Activated B cell treated with CpG ODN at 0.5 μM for 24 hours (primary cell): ENCODE measurements around the gene SEC31B. TPM values are rescaled to one million over a fixed set of nuclear protein-coding genes. Genes with fewer than 3 reads are reported as not detected.

Experiments used
- ATAC-seq: fragments of 200-7000 bp; cut with Tn5 transposase; one replicate; pipeline ENCODE4 v1.10.0; 2021; ENCODE audit warnings: low read depth, mild to moderate bottlenecking, moderate library complexity
- CTCF ChIA-PET: fragments of 350-600 bp; sonication (Branson Sonifier 250); formaldehyde crosslinking; loops from one replicate; lab custom pipeline; 2021; ENCODE audit warnings: antibody characterized with exemption; lab: Charles Lee
- POLR2A ChIA-PET: fragments of 350-600 bp; sonication (Branson Sonifier 250); formaldehyde crosslinking; loops from one replicate; lab custom pipeline; 2021; ENCODE audit warnings: antibody characterized with exemption; lab: Charles Lee
- DNase-seq: peaks from one replicate; pipeline ENCODE4 v3.0.0; 2022
- H3K27ac Mint-ChIP-seq: one replicate; pipeline ENCODE4 v1.8.0; 2020; ENCODE audit warnings: mixed read lengths
- H3K27me3 Mint-ChIP-seq: one replicate; pipeline ENCODE4 v1.8.0; 2021; ENCODE audit warnings: mixed read lengths
- H3K36me3 Mint-ChIP-seq: one replicate; pipeline ENCODE4 v1.8.0; 2021; ENCODE audit warnings: low read depth, mixed read lengths
- H3K4me1 Mint-ChIP-seq: one replicate; pipeline ENCODE4 v1.8.0; 2021; ENCODE audit warnings: mixed read lengths
- H3K4me3 Mint-ChIP-seq: one replicate; pipeline ENCODE4 v1.8.0; 2020; ENCODE audit warnings: mild to moderate bottlenecking, mixed read lengths
- H3K9me3 Mint-ChIP-seq: one replicate; pipeline ENCODE4 v1.8.0; 2020; ENCODE audit warnings: mixed read lengths
- CTCF ChIP-seq: fragments of 200-600 bp; IDR thresholded peaks from one replicate; pipeline ENCODE4 v1.8.0; 2022; ENCODE audit warnings: antibody characterized with exemption, mild to moderate bottlenecking
- intact Hi-C: fragments of 100-400 bp; cut with micrococcal nuclease; formaldehyde crosslinking; loops from one replicate; pipeline ENCODE4 v1.15.1; 2024
- total RNA-seq: library from RNA; stranded (reverse); gene quantifications from 2 replicates; pipeline ENCODE4 v1.2.3, GENCODE V29; 2022

The SEC31B gene
- total RNA-seq, 1 donor from 2014 or later = 21.6 TPM

GRCh38 chr10:100508266-100508665, 11.4 kb downstream of the SEC31B start:
- CTCF ChIA-PET = interaction anchor here (1.2 to 2.9 kb wide), 4 partner anchors 10 to 170 kb away, joined by 5 to 15 read pairs (median 6); no protein-coding TSS in a partner anchor
- Mint-ChIP-seq H3K27me3 (no peaks in the 10 kb centered on the region), H3K4me1 (no peaks in the 10 kb centered on the region), H3K27ac (no peak overlapping the region), H3K9me3 (no peaks in the 10 kb centered on the region), H3K36me3 (peaks cover 50% of the 10 kb centered on the region), H3K4me3 (no peak overlapping the region)
- no peak for TF ChIP-seq CTCF
- ATAC-seq = no peak
- intact Hi-C loops = loop anchor here (1.0 to 2.0 kb wide), 2 partner anchors 75 to 169 kb away; no protein-coding TSS in a partner anchor
- no peak for DNase-seq
- POLR2A ChIA-PET = no interaction called here

GRCh38 chr10:100507357-100507732, 12.3 kb downstream of the SEC31B start:
- peaks cover 50% of the 10 kb centered on the region for H3K36me3 Mint-ChIP-seq
- no peaks in the 10 kb centered on the region for H3K4me1 Mint-ChIP-seq
- DNase-seq (no peak), ATAC-seq (no peak)
- H3K9me3 Mint-ChIP-seq = no peaks in the 10 kb centered on the region
- H3K4me3 Mint-ChIP-seq = no peak overlapping the region
- intact Hi-C loops = no loop called here
- ChIA-PET POLR2A (no interaction called here), CTCF (interaction anchor here (2.9 kb wide), 1 partner anchor 11 kb away, joined by 15 read pairs; no protein-coding TSS in a partner anchor)
- no peak for TF ChIP-seq CTCF
- H3K27me3 Mint-ChIP-seq = no peaks in the 10 kb centered on the region
- H3K27ac Mint-ChIP-seq = no peak overlapping the region

- H3K4me3 Mint-ChIP-seq = no peak overlapping the region
- H3K27ac Mint-ChIP-seq = no peak overlapping the region
- DNase-seq (no peak), ATAC-seq (no peak)
- TF ChIP-seq CTCF = no peak
- POLR2A ChIA-PET = no interaction called here
- no peaks in the 10 kb centered on the region for H3K9me3 Mint-ChIP-seq
- no peaks in the 10 kb centered on the region for H3K27me3 Mint-ChIP-seq
- CTCF ChIA-PET = no interaction called here
- intact Hi-C loops = no loop called here
- no peaks in the 10 kb centered on the region for H3K4me1 Mint-ChIP-seq
- peaks cover 53% of the 10 kb centered on the region for H3K36me3 Mint-ChIP-seq
These were observed 12.9 kb downstream of the SEC31B start for GRCh38 chr10:100506596-100507356.

- no peak for TF ChIP-seq CTCF
- Mint-ChIP-seq H3K9me3 (no peaks in the 10 kb centered on the region), H3K36me3 (peaks cover 58% of the 10 kb centered on the region), H3K4me1 (no peaks in the 10 kb centered on the region), H3K27ac (no peak overlapping the region), H3K27me3 (no peaks in the 10 kb centered on the region), H3K4me3 (no peak overlapping the region)
- ChIA-PET POLR2A (no interaction called here), CTCF (no interaction called here)
- DNase-seq (no peak), ATAC-seq (no peak)
- intact Hi-C loops = no loop called here
These were observed 14.5 kb downstream of the SEC31B start for GRCh38 chr10:100505164-100505563.

GRCh38 chr10:100504096-100504495, 15.6 kb downstream of the SEC31B start:
- ATAC-seq (no peak), DNase-seq (no peak)
- Mint-ChIP-seq H3K9me3 (no peaks in the 10 kb centered on the region), H3K4me3 (no peak overlapping the region), H3K27me3 (no peaks in the 10 kb centered on the region), H3K4me1 (no peaks in the 10 kb centered on the region), H3K27ac (no peak overlapping the region), H3K36me3 (peaks cover 65% of the 10 kb centered on the region)
- CTCF ChIA-PET = no interaction called here
- POLR2A ChIA-PET = no interaction called here
- intact Hi-C loops = no loop called here
- TF ChIP-seq CTCF = no peak
